Measurements from ENCODE around the gene STAC3. TPM values are rescaled to one million over a fixed set of nuclear protein-coding genes. Genes with fewer than 3 reads are reported as not detected.
A peak's percentile ranks its signal among the peaks of the same experiment; 100 is the strongest.

The STAC3 gene
- total RNA-seq, 1 donor from 2014 or later: 0.75 TPM

DNA sequence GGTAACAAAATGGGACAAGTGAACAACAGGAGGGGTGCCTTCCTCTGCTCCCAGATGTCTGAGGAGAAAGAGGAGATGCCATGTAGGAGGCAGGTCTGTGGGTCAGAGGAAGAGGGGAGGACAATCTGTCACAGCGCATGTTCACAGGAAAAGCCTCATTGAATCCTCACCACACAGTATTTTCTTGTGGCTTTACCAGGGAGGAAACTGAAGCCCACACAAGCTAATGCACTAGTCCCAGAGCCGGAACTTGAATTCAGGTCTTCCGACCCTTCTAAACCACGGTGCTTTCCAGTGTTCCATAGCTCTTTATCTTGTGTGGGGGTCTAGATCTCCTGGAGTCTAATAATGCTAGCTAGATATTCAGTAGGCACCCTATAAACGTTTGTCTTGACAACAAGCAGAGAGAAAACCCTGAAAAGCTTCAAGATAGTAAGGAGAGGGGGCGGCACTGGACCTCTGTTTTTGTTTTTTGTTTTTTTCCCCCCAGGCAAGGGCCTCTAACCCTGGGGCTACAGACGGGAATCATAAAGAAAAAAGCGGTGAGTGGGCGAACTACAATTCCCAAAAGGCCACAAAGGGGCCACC is 21.8 kb downstream of the STAC3 start:
- Histone ChIP-seq H3K9me3 (ENCODE audit: insufficient read depth, low read depth, low read length) (no peaks in the 10 kb centered on the region), H2AFZ (ENCODE audit: low read depth, low read length) (peak overlapping the region; percentile 30), H3K4me3 (ENCODE audit: insufficient read depth, low read depth, low read length) (peak overlapping the region; percentile 96), H3K79me2 (ENCODE audit: insufficient read depth, low read length) (peaks cover 38% of the 10 kb centered on the region), H4K20me1 (ENCODE audit: insufficient read depth, low read length) (peaks cover 45% of the 10 kb centered on the region), H3K27me3 (ENCODE audit: insufficient read depth, low read length) (peaks cover 24% of the 10 kb centered on the region), H3K4me1 (ENCODE audit: insufficient read depth, low read length) (peaks cover 33% of the 10 kb centered on the region), H3K4me2 (ENCODE audit: low read length) (peak overlapping the region; percentile 100), H3K36me3 (ENCODE audit: insufficient read depth, low read length) (peaks cover 23% of the 10 kb centered on the region), H3K27ac (ENCODE audit: low read depth, low read length) (peak overlapping the region; percentile 97), H3K9ac (ENCODE audit: low read length) (peak overlapping the region; percentile 99)
- Mint-ChIP-seq H3K4me3 (ENCODE audit: unreplicated experiment) (peak overlapping the region; percentile 91), H3K27ac (ENCODE audit: unreplicated experiment) (peak overlapping the region; percentile 96), H3K4me1 (ENCODE audit: low read depth, unreplicated experiment) (peaks cover 42% of the 10 kb centered on the region), H3K9me3 (ENCODE audit: unreplicated experiment) (no peaks in the 10 kb centered on the region), H3K27me3 (ENCODE audit: low read depth, unreplicated experiment) (peaks cover 25% of the 10 kb centered on the region), H3K36me3 (ENCODE audit: low read depth, unreplicated experiment) (peaks cover 27% of the 10 kb centered on the region)
- FAIRE-seq (no peak), DNase-seq (ENCODE audit: low read depth) (no peak)
- no peak for TF ChIP-seq EZH2 (IDR thresholded peaks at IDR 0.05; ENCODE audit: insufficient read depth, low read length)
- TF ChIP-seq, protein P1, sequence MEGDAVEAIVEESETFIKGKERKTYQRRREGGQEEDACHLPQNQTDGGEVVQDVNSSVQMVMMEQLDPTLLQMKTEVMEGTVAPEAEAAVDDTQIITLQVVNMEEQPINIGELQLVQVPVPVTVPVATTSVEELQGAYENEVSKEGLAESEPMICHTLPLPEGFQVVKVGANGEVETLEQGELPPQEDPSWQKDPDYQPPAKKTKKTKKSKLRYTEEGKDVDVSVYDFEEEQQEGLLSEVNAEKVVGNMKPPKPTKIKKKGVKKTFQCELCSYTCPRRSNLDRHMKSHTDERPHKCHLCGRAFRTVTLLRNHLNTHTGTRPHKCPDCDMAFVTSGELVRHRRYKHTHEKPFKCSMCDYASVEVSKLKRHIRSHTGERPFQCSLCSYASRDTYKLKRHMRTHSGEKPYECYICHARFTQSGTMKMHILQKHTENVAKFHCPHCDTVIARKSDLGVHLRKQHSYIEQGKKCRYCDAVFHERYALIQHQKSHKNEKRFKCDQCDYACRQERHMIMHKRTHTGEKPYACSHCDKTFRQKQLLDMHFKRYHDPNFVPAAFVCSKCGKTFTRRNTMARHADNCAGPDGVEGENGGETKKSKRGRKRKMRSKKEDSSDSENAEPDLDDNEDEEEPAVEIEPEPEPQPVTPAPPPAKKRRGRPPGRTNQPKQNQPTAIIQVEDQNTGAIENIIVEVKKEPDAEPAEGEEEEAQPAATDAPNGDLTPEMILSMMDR (IDR thresholded peaks at IDR 0.05; ENCODE audit: insufficient read depth, low read depth, low read length): no peak

DNA sequence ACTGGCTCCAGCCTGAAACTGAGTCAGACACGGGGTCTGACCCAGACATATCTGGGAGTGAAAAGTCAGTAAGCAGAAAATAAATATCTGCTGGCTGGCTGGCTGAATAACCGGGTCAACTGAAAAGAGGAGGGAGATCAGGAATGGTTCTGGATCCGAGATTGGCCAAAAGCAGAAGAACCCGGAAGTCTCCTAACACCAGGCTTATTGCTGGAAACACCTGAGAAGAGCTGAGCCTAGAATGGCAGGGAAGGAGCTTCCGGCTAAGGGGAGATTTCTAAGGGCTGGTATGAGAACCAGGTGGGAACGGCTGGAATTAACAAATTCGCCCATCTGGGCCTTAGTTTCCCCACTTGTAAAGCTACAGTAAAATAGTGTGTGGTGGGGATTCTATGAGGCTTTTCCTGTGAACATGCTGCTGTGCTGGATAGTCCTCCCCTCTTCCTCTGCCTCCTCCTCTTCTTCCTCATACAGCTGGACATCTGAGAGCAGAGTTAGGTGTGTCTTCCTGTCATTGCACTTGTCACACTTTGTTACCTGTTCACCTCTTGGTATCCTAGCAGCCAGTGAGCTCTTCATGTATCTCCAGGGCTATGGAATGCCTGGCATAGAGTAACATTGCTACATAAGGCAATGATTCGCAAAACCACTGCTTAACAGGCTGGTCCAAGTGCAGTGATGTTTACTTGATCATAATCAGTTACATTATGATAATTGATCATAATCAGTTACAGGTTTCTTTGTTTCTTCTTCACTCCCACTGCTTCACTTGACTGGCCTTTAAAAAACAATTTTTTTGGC is 23.5 kb downstream of the STAC3 start:
- DNase-seq (ENCODE audit: low read depth) (no peak), FAIRE-seq (no peak)
- peaks cover 34% of the 10 kb centered on the region for H3K4me1 Mint-ChIP-seq (ENCODE audit: low read depth, unreplicated experiment)
- TF ChIP-seq, protein P1 (IDR thresholded peaks at IDR 0.05; ENCODE audit: insufficient read depth, low read depth, low read length): no peak
- TF ChIP-seq EZH2 (IDR thresholded peaks at IDR 0.05; ENCODE audit: insufficient read depth, low read length): no peak
- Histone ChIP-seq H4K20me1 (ENCODE audit: insufficient read depth, low read length) (peaks cover 28% of the 10 kb centered on the region), H3K4me2 (ENCODE audit: low read length) (peak overlapping the region; percentile 57), H3K27me3 (ENCODE audit: insufficient read depth, low read length) (peaks cover 26% of the 10 kb centered on the region), H3K4me3 (ENCODE audit: insufficient read depth, low read depth, low read length) (no peak overlapping the region), H3K9me3 (ENCODE audit: insufficient read depth, low read depth, low read length) (no peaks in the 10 kb centered on the region), H3K9ac (ENCODE audit: low read length) (no peak overlapping the region), H3K79me2 (ENCODE audit: insufficient read depth, low read length) (peaks cover 30% of the 10 kb centered on the region), H3K27ac (ENCODE audit: low read depth, low read length) (no peak overlapping the region), H3K36me3 (ENCODE audit: insufficient read depth, low read length) (peaks cover 9% of the 10 kb centered on the region), H3K4me1 (ENCODE audit: insufficient read depth, low read length) (peaks cover 29% of the 10 kb centered on the region), H2AFZ (ENCODE audit: low read depth, low read length) (no peak overlapping the region)
- peaks cover 4% of the 10 kb centered on the region for H3K9me3 Mint-ChIP-seq (ENCODE audit: unreplicated experiment)
- H3K4me3 Mint-ChIP-seq (ENCODE audit: unreplicated experiment): peak overlapping the region; percentile 60
- H3K36me3 Mint-ChIP-seq (ENCODE audit: low read depth, unreplicated experiment): peaks cover 18% of the 10 kb centered on the region
- peaks cover 39% of the 10 kb centered on the region for H3K27me3 Mint-ChIP-seq (ENCODE audit: low read depth, unreplicated experiment)
- H3K27ac Mint-ChIP-seq (ENCODE audit: unreplicated experiment): peak overlapping the region; percentile 66

Data from astrocyte (in vitro differentiated cells and primary cell).